ENCODE results near the gene USP24.

USP24 gene

DNA sequence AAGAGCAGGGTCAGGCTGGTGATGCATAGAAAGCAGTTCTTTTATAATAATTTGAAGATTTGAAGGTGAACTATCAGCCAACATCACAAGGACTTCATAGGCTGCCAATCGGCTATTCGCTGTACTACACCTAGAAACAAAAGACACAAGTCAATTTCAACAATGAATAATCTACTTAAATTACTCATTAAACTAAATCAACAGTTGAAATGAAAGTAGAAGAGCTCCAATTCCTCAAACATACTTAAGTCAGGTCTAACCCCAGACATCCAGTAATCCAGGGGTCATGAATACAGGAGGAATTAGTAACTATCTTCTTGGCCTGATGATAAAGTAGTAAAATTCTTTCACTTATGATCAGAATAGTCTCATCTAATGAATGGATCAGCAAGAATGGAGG, 111.3 kb downstream of the USP24 start:
- Histone ChIP-seq H3K36me3 (ENCODE audit: insufficient read depth, insufficient read length, low read length) (peaks cover 91% of the 10 kb centered on the region), H3K27me3 (ENCODE audit: insufficient read depth, insufficient read length) (no peaks in the 10 kb centered on the region), H3K9me3 (ENCODE audit: insufficient read depth, low read length) (no peaks in the 10 kb centered on the region), H3K4me3 (ENCODE audit: insufficient read length, low read depth) (no peak overlapping the region), H3K9ac (ENCODE audit: insufficient read length, low read depth) (no peak overlapping the region), H3K4me1 (ENCODE audit: insufficient read depth, insufficient read length) (no peaks in the 10 kb centered on the region)
- DNase-seq (ENCODE audit: low read depth, low spot score), result no peak
- no peak for TF ChIP-seq YY1 (IDR thresholded peaks at IDR 0.05; ENCODE audit: insufficient read depth, insufficient read length)
- TF ChIP-seq ZNF274 (IDR thresholded peaks at IDR 0.05; ENCODE audit: low read depth, low read length), result no peak
- no peak for TF ChIP-seq SUZ12 (IDR thresholded peaks at IDR 0.05; ENCODE audit: extremely low read depth, insufficient read depth, insufficient read length)

DNA sequence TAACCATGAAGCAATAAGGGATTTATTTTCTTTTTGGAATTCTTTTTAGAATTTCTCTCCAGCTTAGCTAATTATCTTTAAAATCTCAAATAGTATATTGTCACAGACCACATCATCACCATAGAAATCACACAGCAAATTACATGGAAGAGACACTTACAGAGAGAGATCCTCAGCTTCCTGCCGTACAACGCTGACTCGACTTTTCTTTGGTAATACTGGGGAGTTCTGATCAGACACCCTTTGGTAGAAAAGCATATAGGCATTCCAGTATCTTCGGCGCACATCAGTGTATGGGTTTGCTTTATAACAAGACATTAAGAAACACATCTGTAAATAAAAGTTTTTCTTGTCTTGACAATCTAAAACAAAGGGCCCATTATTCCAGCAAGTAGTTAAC, 120.1 kb downstream of the USP24 start:
- H3K4me1 ChIP-seq (ENCODE audit: insufficient read depth, insufficient read length), result no peaks in the 10 kb centered on the region
- no peak overlapping the region for H3K4me3 ChIP-seq (ENCODE audit: insufficient read length, low read depth)
- no peak overlapping the region for H3K9ac ChIP-seq (ENCODE audit: insufficient read length, low read depth)
- no peaks in the 10 kb centered on the region for H3K9me3 ChIP-seq (ENCODE audit: insufficient read depth, low read length)
- no peak for DNase-seq (ENCODE audit: low read depth, low spot score)
- H3K36me3 ChIP-seq (ENCODE audit: insufficient read depth, insufficient read length, low read length), result peaks cover 97% of the 10 kb centered on the region
- TF ChIP-seq SUZ12 (IDR thresholded peaks at IDR 0.05; ENCODE audit: extremely low read depth, insufficient read depth, insufficient read length) (no peak), ZNF274 (IDR thresholded peaks at IDR 0.05; ENCODE audit: low read depth, low read length) (no peak), YY1 (IDR thresholded peaks at IDR 0.05; ENCODE audit: insufficient read depth, insufficient read length) (no peak)
- H3K27me3 ChIP-seq (ENCODE audit: insufficient read depth, insufficient read length), result no peaks in the 10 kb centered on the region

DNA sequence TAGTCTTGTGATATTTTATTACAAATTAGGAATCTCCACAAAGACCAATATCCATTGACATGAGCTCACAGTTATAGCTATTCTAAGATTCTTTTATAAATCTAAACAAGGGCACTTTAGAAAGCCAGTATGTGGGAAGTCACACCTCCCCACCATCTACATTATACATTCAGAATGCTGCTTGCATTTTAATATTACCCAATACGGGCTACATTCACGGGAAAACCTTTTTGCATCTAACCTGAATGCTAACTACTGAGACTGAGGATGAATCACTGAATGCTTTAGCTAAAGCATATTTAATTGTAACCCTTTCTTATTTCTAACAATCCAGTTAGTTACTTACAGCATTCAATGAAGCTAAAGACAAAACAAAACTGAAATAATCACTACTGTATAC, 122.7 kb downstream of the USP24 start:
- DNase-seq (ENCODE audit: low read depth, low spot score), result no peak
- no peak overlapping the region for H3K9ac ChIP-seq (ENCODE audit: insufficient read length, low read depth)
- peaks cover 94% of the 10 kb centered on the region for H3K36me3 ChIP-seq (ENCODE audit: insufficient read depth, insufficient read length, low read length)

DNA sequence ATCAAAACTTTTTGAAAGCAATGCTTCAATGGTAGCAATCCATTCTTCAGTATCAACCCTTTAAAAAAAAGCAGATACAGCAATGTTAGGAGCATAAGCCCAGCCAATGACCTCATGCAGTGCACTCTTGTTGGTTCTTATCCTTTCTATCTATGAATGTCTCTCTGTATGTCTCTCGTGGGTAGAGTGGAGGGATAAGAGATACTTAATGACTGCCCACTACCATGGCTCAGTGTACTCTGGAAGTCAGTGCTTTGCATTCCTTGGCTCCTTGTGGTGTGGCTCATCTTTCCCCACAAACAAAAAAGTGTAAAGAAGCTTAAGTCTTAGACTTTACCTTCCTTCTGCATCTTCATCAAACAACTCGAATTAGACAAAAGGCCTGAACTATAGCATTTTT, 125.5 kb downstream of the USP24 start:
- no peak overlapping the region for H3K9ac ChIP-seq (ENCODE audit: insufficient read length, low read depth)
- H3K27me3 ChIP-seq (ENCODE audit: insufficient read depth, insufficient read length), result no peaks in the 10 kb centered on the region
- H3K36me3 ChIP-seq (ENCODE audit: insufficient read depth, insufficient read length, low read length), result peaks cover 92% of the 10 kb centered on the region
- H3K4me3 ChIP-seq (ENCODE audit: insufficient read length, low read depth), result no peak overlapping the region
- DNase-seq (ENCODE audit: low read depth, low spot score), result no peak
- no peak for TF ChIP-seq ZNF274 (IDR thresholded peaks at IDR 0.05; ENCODE audit: low read depth, low read length)
- no peak for TF ChIP-seq SUZ12 (IDR thresholded peaks at IDR 0.05; ENCODE audit: extremely low read depth, insufficient read depth, insufficient read length)
- no peak for TF ChIP-seq YY1 (IDR thresholded peaks at IDR 0.05; ENCODE audit: insufficient read depth, insufficient read length)
- no peaks in the 10 kb centered on the region for H3K9me3 ChIP-seq (ENCODE audit: insufficient read depth, low read length)
- no peaks in the 10 kb centered on the region for H3K4me1 ChIP-seq (ENCODE audit: insufficient read depth, insufficient read length)

More for the DNA sequence above, 122.7 kb downstream of the USP24 start:
- Histone ChIP-seq H3K27me3 (ENCODE audit: insufficient read depth, insufficient read length) (no peaks in the 10 kb centered on the region), H3K4me1 (ENCODE audit: insufficient read depth, insufficient read length) (no peaks in the 10 kb centered on the region), H3K9me3 (ENCODE audit: insufficient read depth, low read length) (no peaks in the 10 kb centered on the region), H3K4me3 (ENCODE audit: insufficient read length, low read depth) (no peak overlapping the region)
- no peak for TF ChIP-seq ZNF274 (IDR thresholded peaks at IDR 0.05; ENCODE audit: low read depth, low read length)
- no peak for TF ChIP-seq SUZ12 (IDR thresholded peaks at IDR 0.05; ENCODE audit: extremely low read depth, insufficient read depth, insufficient read length)
- no peak for TF ChIP-seq YY1 (IDR thresholded peaks at IDR 0.05; ENCODE audit: insufficient read depth, insufficient read length)

DNA sequence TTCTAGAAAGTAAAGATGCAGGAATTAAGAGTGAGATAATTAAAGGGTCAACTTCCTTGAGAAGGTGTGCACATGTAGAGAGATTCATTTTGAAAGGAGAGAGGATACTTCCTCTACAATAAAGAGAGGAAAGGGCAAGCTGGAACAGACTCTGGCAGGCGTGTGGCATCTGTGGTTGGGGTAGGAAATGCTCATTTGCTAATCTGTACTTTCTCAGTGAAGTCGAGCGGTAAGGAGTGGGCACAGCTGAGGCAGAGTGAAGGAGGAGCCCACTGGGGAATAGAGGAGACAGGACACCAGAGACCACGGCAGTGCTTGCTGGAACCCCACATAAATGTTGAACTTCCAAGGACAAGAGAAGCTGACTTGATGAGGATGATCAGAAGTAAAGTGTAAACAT, 126.8 kb downstream of the USP24 start:
- H3K36me3 ChIP-seq (ENCODE audit: insufficient read depth, insufficient read length, low read length), result peaks cover 92% of the 10 kb centered on the region
- no peaks in the 10 kb centered on the region for H3K9me3 ChIP-seq (ENCODE audit: insufficient read depth, low read length)
- no peaks in the 10 kb centered on the region for H3K4me1 ChIP-seq (ENCODE audit: insufficient read depth, insufficient read length)
- no peak for DNase-seq (ENCODE audit: low read depth, low spot score)
- TF ChIP-seq ZNF274 (IDR thresholded peaks at IDR 0.05; ENCODE audit: low read depth, low read length) (no peak), YY1 (IDR thresholded peaks at IDR 0.05; ENCODE audit: insufficient read depth, insufficient read length) (no peak)
- no peak overlapping the region for H3K9ac ChIP-seq (ENCODE audit: insufficient read length, low read depth)
- no peaks in the 10 kb centered on the region for H3K27me3 ChIP-seq (ENCODE audit: insufficient read depth, insufficient read length)
- H3K4me3 ChIP-seq (ENCODE audit: insufficient read length, low read depth), result no peak overlapping the region

DNA sequence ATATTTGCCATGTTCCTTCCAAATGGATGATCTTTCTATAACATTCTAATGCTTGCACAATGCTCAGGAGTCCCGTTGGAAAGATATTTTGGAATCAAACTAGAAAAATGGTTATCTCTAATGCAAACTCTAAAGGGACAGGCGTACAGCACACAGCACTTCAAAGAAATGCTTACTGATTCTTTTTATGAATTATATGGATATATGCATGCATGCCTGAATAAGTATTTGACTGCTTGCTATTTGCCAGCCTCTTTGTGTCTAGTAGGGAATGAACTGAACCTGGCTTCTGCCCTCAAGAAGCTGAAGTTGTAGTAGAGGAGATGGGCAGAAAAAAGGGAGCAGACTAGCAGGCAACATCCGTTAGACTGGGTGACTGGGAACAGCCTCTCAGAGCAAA, 127.7 kb downstream of the USP24 start:
- Histone ChIP-seq H3K27me3 (ENCODE audit: insufficient read depth, insufficient read length) (no peaks in the 10 kb centered on the region), H3K36me3 (ENCODE audit: insufficient read depth, insufficient read length, low read length) (peaks cover 92% of the 10 kb centered on the region), H3K9ac (ENCODE audit: insufficient read length, low read depth) (no peak overlapping the region), H3K9me3 (ENCODE audit: insufficient read depth, low read length) (no peaks in the 10 kb centered on the region), H3K4me3 (ENCODE audit: insufficient read length, low read depth) (no peak overlapping the region), H3K4me1 (ENCODE audit: insufficient read depth, insufficient read length) (no peaks in the 10 kb centered on the region)
- no peak for DNase-seq (ENCODE audit: low read depth, low spot score)
- TF ChIP-seq YY1 (IDR thresholded peaks at IDR 0.05; ENCODE audit: insufficient read depth, insufficient read length) (no peak), ZNF274 (IDR thresholded peaks at IDR 0.05; ENCODE audit: low read depth, low read length) (no peak), SUZ12 (IDR thresholded peaks at IDR 0.05; ENCODE audit: extremely low read depth, insufficient read depth, insufficient read length) (no peak)

DNA sequence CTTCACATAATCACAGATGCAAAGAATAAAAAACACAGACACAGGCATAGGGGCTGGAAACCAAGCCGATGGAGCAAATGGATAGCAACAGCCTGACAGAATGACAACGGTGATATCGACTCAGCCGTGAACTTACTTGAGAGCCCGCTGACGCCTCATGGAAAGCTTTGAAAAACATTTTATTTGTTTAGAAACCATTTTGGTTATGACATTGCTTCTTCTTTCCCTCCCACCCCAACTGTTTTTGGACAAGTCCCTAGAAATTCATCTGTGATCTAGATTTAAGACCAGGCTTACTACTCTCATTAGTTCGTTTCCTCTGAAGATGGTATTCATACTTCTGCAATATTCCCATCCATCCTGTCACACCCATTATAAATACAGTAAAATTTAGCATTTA, 130.9 kb downstream of the USP24 start:
- Histone ChIP-seq H3K9me3 (ENCODE audit: insufficient read depth, low read length) (no peaks in the 10 kb centered on the region), H3K4me1 (ENCODE audit: insufficient read depth, insufficient read length) (peaks cover 3% of the 10 kb centered on the region), H3K4me3 (ENCODE audit: insufficient read length, low read depth) (no peak overlapping the region), H3K36me3 (ENCODE audit: insufficient read depth, insufficient read length, low read length) (peaks cover 86% of the 10 kb centered on the region), H3K9ac (ENCODE audit: insufficient read length, low read depth) (no peak overlapping the region), H3K27me3 (ENCODE audit: insufficient read depth, insufficient read length) (no peaks in the 10 kb centered on the region)
- no peak for DNase-seq (ENCODE audit: low read depth, low spot score)
- no peak for TF ChIP-seq YY1 (IDR thresholded peaks at IDR 0.05; ENCODE audit: insufficient read depth, insufficient read length)
- TF ChIP-seq SUZ12 (IDR thresholded peaks at IDR 0.05; ENCODE audit: extremely low read depth, insufficient read depth, insufficient read length), result no peak
- TF ChIP-seq ZNF274 (IDR thresholded peaks at IDR 0.05; ENCODE audit: low read depth, low read length), result no peak

DNA sequence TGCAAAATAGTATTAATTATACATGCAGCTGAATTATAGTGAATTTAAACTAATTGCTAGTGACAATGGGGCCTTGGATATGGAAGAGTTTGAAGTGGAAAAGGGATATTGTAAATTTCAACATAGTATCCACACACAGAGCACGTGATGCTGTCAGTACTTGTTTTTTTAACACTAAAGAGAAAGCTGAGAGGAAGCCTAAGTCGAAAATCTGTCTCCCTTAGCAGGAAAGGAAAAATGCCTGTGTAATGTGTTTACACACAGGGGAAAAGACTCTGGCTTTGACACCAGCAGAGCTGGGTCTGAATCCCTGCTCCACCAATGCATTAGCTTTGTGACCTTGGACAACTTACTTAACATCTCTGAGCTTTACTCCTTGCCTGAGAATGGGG, 133.3 kb downstream of the USP24 start:
- Histone ChIP-seq H3K9ac (ENCODE audit: insufficient read length, low read depth) (no peak overlapping the region), H3K9me3 (ENCODE audit: insufficient read depth, low read length) (no peaks in the 10 kb centered on the region), H3K36me3 (ENCODE audit: insufficient read depth, insufficient read length, low read length) (peaks cover 86% of the 10 kb centered on the region), H3K27me3 (ENCODE audit: insufficient read depth, insufficient read length) (no peaks in the 10 kb centered on the region), H3K4me1 (ENCODE audit: insufficient read depth, insufficient read length) (peaks cover 3% of the 10 kb centered on the region), H3K4me3 (ENCODE audit: insufficient read length, low read depth) (no peak overlapping the region)
- no peak for TF ChIP-seq SUZ12 (IDR thresholded peaks at IDR 0.05; ENCODE audit: extremely low read depth, insufficient read depth, insufficient read length)
- no peak for TF ChIP-seq YY1 (IDR thresholded peaks at IDR 0.05; ENCODE audit: insufficient read depth, insufficient read length)
- no peak for TF ChIP-seq ZNF274 (IDR thresholded peaks at IDR 0.05; ENCODE audit: low read depth, low read length)
- DNase-seq (ENCODE audit: low read depth, low spot score), result no peak
